ENCODE measurements around the gene MYOF. TPM values are rescaled to one million over a fixed set of nuclear protein-coding genes. Genes with fewer than 3 reads are reported as not detected.
"Not testable (repeated sequence)": the region's sequence is repeated elsewhere in the genome, so short reads cannot be mapped to it uniquely, and the experiment has no call there.

Gene MYOF
- total and polyA plus RNA-seq, 3 donors from 2014 or later, result 9.4 to 21.4 (median 12.3) TPM

GRCh38 chr10:93471110-93471651, 11.0 kb downstream of the MYOF start:
- intact Hi-C loops (cut with DNase I; ENCODE audit: low total_unique reads), result no loop called here
- no peak overlapping the region for H3K27ac ChIP-seq
- H3K27me3 ChIP-seq, result no peaks in the 10 kb centered on the region
- DNase-seq, result no peak
- no peaks in the 10 kb centered on the region for H3K9me3 ChIP-seq
- H3K36me3 ChIP-seq (ENCODE audit: low read depth, missing control alignments), result no peaks in the 10 kb centered on the region
- WGBS, 2 donors, result 87 to 96% methylated on average over 5 of the region's 5 CpGs
- TF ChIP-seq CTCF (IDR thresholded peaks at IDR 0.05) (no peak), POLR2A (IDR thresholded peaks at IDR 0.05) (no peak)
- H3K4me1 ChIP-seq, result peaks cover under 1% of the 10 kb centered on the region
- H3K4me3 ChIP-seq, result no peak overlapping the region

GRCh38 chr10:93469454-93469853, 12.7 kb downstream of the MYOF start:
- Histone ChIP-seq H3K4me3 (no peak overlapping the region), H3K27ac (no peak overlapping the region), H3K9me3 (no peaks in the 10 kb centered on the region), H3K36me3 (ENCODE audit: low read depth, missing control alignments) (no peaks in the 10 kb centered on the region), H3K27me3 (no peaks in the 10 kb centered on the region), H3K4me1 (peaks cover 7% of the 10 kb centered on the region)
- intact Hi-C loops (cut with DNase I; ENCODE audit: low total_unique reads), result no loop called here
- no peak for TF ChIP-seq CTCF (IDR thresholded peaks at IDR 0.05)
- TF ChIP-seq POLR2A (IDR thresholded peaks at IDR 0.05), result no peak
- no peak for DNase-seq
- WGBS, 2 donors, result 87 to 90% methylated on average over 3 of the region's 3 CpGs

GRCh38 chr10:93468461-93469213, 13.5 kb downstream of the MYOF start:
- Histone ChIP-seq H3K27me3 (no peaks in the 10 kb centered on the region), H3K4me3 (no peak overlapping the region), H3K27ac (peak overlapping the region in 1 of 2 donors; percentile 0), H3K9me3 (no peaks in the 10 kb centered on the region), H3K4me1 (peaks cover 7% of the 10 kb centered on the region), H3K36me3 (ENCODE audit: low read depth, missing control alignments) (no peaks in the 10 kb centered on the region)
- WGBS, 2 donors, result 67 to 87% methylated on average over 10 of the region's 10 CpGs
- intact Hi-C loops (cut with DNase I; ENCODE audit: low total_unique reads), result no loop called here
- no peak for DNase-seq
- TF ChIP-seq POLR2A (IDR thresholded peaks at IDR 0.05) (no peak), CTCF (IDR thresholded peaks at IDR 0.05) (no peak)

- 83 to 90% methylated on average over 1 to 4 of the region's 4 CpGs for WGBS, 2 donors
- DNase-seq; H3K4me1 ChIP-seq; intact Hi-C loops (cut with DNase I; ENCODE audit: low total_unique reads); H3K27me3 ChIP-seq; H3K4me3 ChIP-seq; H3K36me3 ChIP-seq (ENCODE audit: low read depth, missing control alignments); H3K9me3 ChIP-seq: not testable (repeated sequence)
- peak overlapping the region in 1 of 2 donors; percentile 0 for H3K27ac ChIP-seq
Measured at GRCh38 chr10:93467635-93468034, 14.5 kb downstream of the MYOF start.

- intact Hi-C loops (cut with DNase I; ENCODE audit: low total_unique reads), result no loop called here
- Histone ChIP-seq H3K4me1 (peaks cover 7% of the 10 kb centered on the region), H3K27me3 (no peaks in the 10 kb centered on the region)
Measured at GRCh38 chr10:93465806-93466675, 16.1 kb downstream of the MYOF start.

More at GRCh38 chr10:93465806-93466675, 16.1 kb downstream of the MYOF start:
- H3K4me3 ChIP-seq, result no peak overlapping the region
- DNase-seq, result peak; percentile 58
- H3K36me3 ChIP-seq (ENCODE audit: low read depth, missing control alignments), result no peaks in the 10 kb centered on the region
- 47 to 55% methylated on average over 7 to 8 of the region's 8 CpGs for WGBS, 2 donors
- peak overlapping the region; percentile 31 to 77 for H3K27ac ChIP-seq
- no peaks in the 10 kb centered on the region for H3K9me3 ChIP-seq
- TF ChIP-seq POLR2A (IDR thresholded peaks at IDR 0.05) (no peak), CTCF (IDR thresholded peaks at IDR 0.05) (no peak)
